K562 (cell line): Measurements from ENCODE around the gene TTC23L. TPM values are rescaled to one million over a fixed set of nuclear protein-coding genes. Genes with fewer than 3 reads are reported as not detected.
A peak's percentile ranks its signal among the peaks of the same experiment; 100 is the strongest.

Experiments used
- BRF1 ChIP-seq: IDR thresholded peaks from 3 replicates; pipeline ENCODE4 v1.6.1; 2011; ENCODE audit warnings: borderline replicate concordance, mild to moderate bottlenecking; ENCODE audit not compliant: insufficient read length; ENCODE audit errors: extremely low read depth
- CBX3 ChIP-seq, 2 experiments: IDR thresholded peaks; 1 replicate in 1 of 2; 2 replicates in 1 of 2; pipeline ENCODE4 v1.6.1; 2012; ENCODE audit warnings: inconsistent platforms in 2 of 2, low read length in 2 of 2, borderline replicate concordance in 1 of 2, control low read depth in 1 of 2
- CEBPB ChIP-seq: fragments of 450-650 bp; IDR thresholded peaks from 2 replicates; pipeline ENCODE4 v1.6.1; 2016; ENCODE audit warnings: missing genetic modification characterization, missing compliant biosample characterization
- CEBPG ChIP-seq, 3 experiments: fragments of 200-800 bp in 1 of 3; sonication (Bioruptor generic) in 1 of 3; sonication (generic) in 1 of 3; formaldehyde crosslinking in 1 of 3; IDR thresholded peaks in 2 of 3; conservative IDR thresholded peaks in 1 of 3; 2 replicates each; pipeline versions ENCODE4 v1.6.1 to v1.8.0; 2016 to 2022; ENCODE audit warnings: missing compliant biosample characterization in 2 of 3, missing genetic modification characterization in 2 of 3, mild to moderate bottlenecking in 1 of 3, missing genetic modification reagents in 1 of 3
- CTBP1 ChIP-seq: fragments of 450-650 bp; IDR thresholded peaks from 2 replicates; pipeline ENCODE4 v1.6.1; 2016; ENCODE audit warnings: borderline replicate concordance
- ETS1 ChIP-seq: conservative IDR thresholded peaks from 2 replicates; pipeline ENCODE4 v1.6.1; 2011; ENCODE audit warnings: low read depth, mild to moderate bottlenecking, low read length; ENCODE audit not compliant: control insufficient read depth
- IFI16 ChIP-seq: fragments of 250-450 bp; sonication (Bioruptor Pico); IDR thresholded peaks from 2 replicates; pipeline ENCODE4 v2.1.2; 2022; ENCODE audit warnings: mild to moderate bottlenecking, inconsistent platforms
- KDM2B ChIP-seq: fragments of 250-450 bp; sonication (Bioruptor Pico); IDR thresholded peaks from 2 replicates; pipeline ENCODE4 v1.8.0; 2021; ENCODE audit warnings: mild to moderate bottlenecking, moderate library complexity
- KLF6 ChIP-seq: fragments of 250-450 bp; sonication (Bioruptor Pico); IDR thresholded peaks from 2 replicates; pipeline ENCODE4 v1.4.0; 2020; ENCODE audit warnings: mild to moderate bottlenecking, moderate library complexity, borderline replicate concordance
- NR3C1 ChIP-seq: sonication (generic); formaldehyde crosslinking; IDR thresholded peaks from 2 replicates; pipeline ENCODE4 v1.8.1; 2022; ENCODE audit warnings: missing genetic modification reagents
- NRF1 ChIP-seq, 2 experiments: fragments of 450-650 bp; IDR thresholded peaks in 1 of 2; conservative IDR thresholded peaks in 1 of 2; 2 replicates each; pipeline ENCODE4 v1.6.1; 2014; ENCODE audit warnings: mild to moderate bottlenecking in 2 of 2
- RB1 ChIP-seq: fragments of 450-650 bp; IDR thresholded peaks from 2 replicates; pipeline ENCODE4 v1.6.1; 2017; ENCODE audit warnings: low read depth, mild to moderate bottlenecking
- RBM34 ChIP-seq: fragments of 200-400 bp; formaldehyde crosslinking; IDR thresholded peaks from 2 replicates; pipeline ENCODE4 v1.6.1; 2018; ENCODE audit warnings: low read length, borderline replicate concordance; ENCODE audit not compliant: insufficient read depth
- SMAD3 ChIP-seq: fragments of 450-650 bp; formaldehyde crosslinking; conservative IDR thresholded peaks from 2 replicates; pipeline ENCODE4 v1.4.0; 2020; ENCODE audit warnings: mild to moderate bottlenecking
- SRSF7 ChIP-seq: fragments of 200-400 bp; formaldehyde crosslinking; optimal IDR thresholded peaks from 2 replicates; pipeline ENCODE3; 2017; ENCODE audit warnings: mild to moderate bottlenecking, low read depth, low read length
- SRSF9 ChIP-seq: fragments of 200-400 bp; formaldehyde crosslinking; IDR thresholded peaks from 2 replicates; pipeline ENCODE4 v1.6.1; 2017; ENCODE audit warnings: low read depth, low read length, borderline replicate concordance
- TFAM ChIP-seq: fragments of 250-450 bp; sonication (Bioruptor Pico); conservative IDR thresholded peaks from 2 replicates; pipeline ENCODE4 v1.5.0; 2021; ENCODE audit warnings: mild to moderate bottlenecking, moderate library complexity
- ZBED1 ChIP-seq: IDR thresholded peaks from 2 replicates; pipeline ENCODE4 v1.6.1; 2014
- ZNF274 ChIP-seq: IDR thresholded peaks from 2 replicates; pipeline ENCODE4 v1.6.1; 2011; ENCODE audit warnings: low read depth, mild to moderate bottlenecking, low read length, moderate library complexity, borderline replicate concordance
- ZNF3 ChIP-seq: fragments of 250-450 bp; sonication (Bioruptor Pico); IDR thresholded peaks from 2 replicates; pipeline ENCODE4 v1.5.0; 2021; ENCODE audit warnings: mild to moderate bottlenecking, moderate library complexity
- ZNF431 ChIP-seq: sonication (generic); formaldehyde crosslinking; IDR thresholded peaks from 2 replicates; pipeline ENCODE4 v1.8.0; 2022; ENCODE audit warnings: mild to moderate bottlenecking, missing genetic modification reagents
- ZNF512 ChIP-seq: IDR thresholded peaks from 2 replicates; pipeline ENCODE4 v1.6.1; 2016; ENCODE audit warnings: missing genetic modification characterization, missing compliant biosample characterization
- polyA plus RNA-seq, 8 experiments: library from polyadenylated mRNA; depleted of rRNA in 4 of 8; stranded (reverse) in 5 of 8; unstranded in 3 of 8; fragments of >200 nt; fragmentation: Nextera tagmentation in 2 of 8; fragmentation: Illumina TruSeq in 1 of 8; extraction: Ambion mirVana in 2 of 8; extraction: Trizol in 1 of 8; gene quantifications; 2 replicates each; pipeline versions ENCODE4 v1.2.1 to v1.2.3, GENCODE V29; 2011 to 2014; ENCODE audit warnings: inconsistent platforms in 1 of 8, missing spikeins in 1 of 8
- total RNA-seq, 7 experiments: library from RNA; depleted of rRNA in 6 of 7; stranded (reverse); fragments of >200 nt in 6 of 7; fragmentation: Illumina TruSeq in 2 of 7; extraction: Trizol in 2 of 7; gene quantifications; 2 replicates each; pipeline versions ENCODE4 v1.2.1 to v1.2.3, GENCODE V29; 2011 to 2021; ENCODE audit warnings: low replicate concordance in 1 of 7
- TF ChIP-seq, protein P1 (sequence below): fragments of 250-450 bp; sonication (Bioruptor Pico); IDR thresholded peaks from 2 replicates; pipeline ENCODE4 v1.6.1; 2021; ENCODE audit warnings: mild to moderate bottlenecking
- TF ChIP-seq, protein P2 (sequence below): fragments of 450-650 bp; formaldehyde crosslinking; IDR thresholded peaks from 2 replicates; pipeline ENCODE4 v1.4.0; 2020; ENCODE audit warnings: mild to moderate bottlenecking, moderate library complexity

Gene TTC23L
- total and polyA plus RNA-seq, 9 of the 15 experiments (the other 6 are each of a cell fraction or from before 2014, with no cell fraction given) = 0.03 to 0.32 (median 0.14) TPM; not detected in 2

DNA sequence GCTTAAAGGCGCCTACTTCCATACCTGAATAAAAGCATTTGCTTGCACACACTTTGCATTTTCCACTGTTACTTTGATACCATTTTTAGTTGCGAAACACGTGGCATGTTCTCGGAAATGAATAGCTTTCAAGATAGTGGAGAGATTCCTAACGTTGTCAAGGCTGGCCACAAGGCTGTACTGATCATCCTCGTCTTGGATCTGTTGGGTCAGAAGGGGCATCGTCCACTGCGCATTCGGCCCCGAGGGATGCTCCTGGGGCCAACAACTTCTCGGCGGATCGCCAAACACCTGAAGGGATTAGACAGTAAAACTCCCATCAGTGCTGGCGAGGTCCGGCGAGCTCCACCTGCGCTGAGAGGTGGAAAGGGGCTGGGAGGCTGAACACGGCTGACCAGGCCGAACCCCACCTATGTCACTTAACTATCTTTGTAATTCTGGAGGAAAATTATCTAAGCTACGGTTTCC, 75.7 kb downstream of the TTC23L start (continued):
- TF ChIP-seq CBX3 (IDR thresholded peaks at IDR 0.05; ENCODE audit: borderline replicate concordance in 1 of 2, low read length in 2 of 2) (peak in 1 of 2 experiments; percentile 11; a peak in 2 of 3 replicates), KLF6 (CRISPR knock-in tag) (no peak), ZNF512 (tag) (0 out of 2 replicates have a peak, but pooled peaks have one; percentile 7), IFI16 (CRISPR knock-in tag) (no peak), NR3C1 (CRISPR knock-in tag) (0 out of 2 replicates have a peak, but pooled peaks have one; percentile 6), ZNF3 (no peak), TFAM (CRISPR knock-in tag) (no peak), BRF1 (no peak), SRSF7 (no peak), ZNF274 (no peak), NRF1 (conservative IDR thresholded peaks at IDR 0.05 in 1 of 2, IDR thresholded peaks at IDR 0.05 in 1 of 2) (no peak), SRSF9 (no peak), CEBPB (peak; percentile 95), ETS1 (no peak), CTBP1 (peak; percentile 56), CEBPG (CRISPR knock-in tag; IDR thresholded peaks at IDR 0.05) (peak; percentile 74), CEBPG (tag; conservative IDR thresholded peaks at IDR 0.05 in 1 of 2, IDR thresholded peaks at IDR 0.05 in 1 of 2) (peak; percentile 68 to 73), SMAD3 (CRISPR knock-in tag) (no peak), KDM2B (CRISPR knock-in tag) (0 out of 2 replicates have a peak, but pooled peaks have one; percentile 26), ZBED1 (no peak; the same call in 1 of the 2 replicates), ZNF431 (CRISPR knock-in tag) (no peak), RBM34 (no peak), RB1 (no peak)
- TF ChIP-seq, protein P1, sequence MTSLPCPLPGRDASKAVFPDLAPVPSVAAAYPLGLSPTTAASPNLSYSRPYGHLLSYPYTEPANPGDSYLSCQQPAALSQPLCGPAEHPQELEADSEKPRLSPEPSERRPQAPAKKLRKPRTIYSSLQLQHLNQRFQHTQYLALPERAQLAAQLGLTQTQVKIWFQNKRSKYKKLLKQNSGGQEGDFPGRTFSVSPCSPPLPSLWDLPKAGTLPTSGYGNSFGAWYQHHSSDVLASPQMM (CRISPR knock-in tag) = no peak
- TF ChIP-seq, protein P2, sequence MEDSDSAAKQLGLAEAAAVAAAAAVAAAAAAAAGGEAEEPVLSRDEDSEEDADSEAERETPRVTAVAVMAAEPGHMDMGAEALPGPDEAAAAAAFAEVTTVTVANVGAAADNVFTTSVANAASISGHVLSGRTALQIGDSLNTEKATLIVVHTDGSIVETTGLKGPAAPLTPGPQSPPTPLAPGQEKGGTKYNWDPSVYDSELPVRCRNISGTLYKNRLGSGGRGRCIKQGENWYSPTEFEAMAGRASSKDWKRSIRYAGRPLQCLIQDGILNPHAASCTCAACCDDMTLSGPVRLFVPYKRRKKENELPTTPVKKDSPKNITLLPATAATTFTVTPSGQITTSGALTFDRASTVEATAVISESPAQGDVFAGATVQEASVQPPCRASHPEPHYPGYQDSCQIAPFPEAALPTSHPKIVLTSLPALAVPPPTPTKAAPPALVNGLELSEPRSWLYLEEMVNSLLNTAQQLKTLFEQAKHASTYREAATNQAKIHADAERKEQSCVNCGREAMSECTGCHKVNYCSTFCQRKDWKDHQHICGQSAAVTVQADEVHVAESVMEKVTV (CRISPR knock-in tag) = no peak
